ENCODE measurements around the gene STAC3. TPM values are rescaled to one million over a fixed set of nuclear protein-coding genes. Genes with fewer than 3 reads are reported as not detected.

The STAC3 gene
- total and polyA plus RNA-seq, 10 of the 15 experiments (the other 5 are each of a cell fraction or from before 2014, with no cell fraction given), result 0.49 to 9.9 (median 3.8) TPM

DNA sequence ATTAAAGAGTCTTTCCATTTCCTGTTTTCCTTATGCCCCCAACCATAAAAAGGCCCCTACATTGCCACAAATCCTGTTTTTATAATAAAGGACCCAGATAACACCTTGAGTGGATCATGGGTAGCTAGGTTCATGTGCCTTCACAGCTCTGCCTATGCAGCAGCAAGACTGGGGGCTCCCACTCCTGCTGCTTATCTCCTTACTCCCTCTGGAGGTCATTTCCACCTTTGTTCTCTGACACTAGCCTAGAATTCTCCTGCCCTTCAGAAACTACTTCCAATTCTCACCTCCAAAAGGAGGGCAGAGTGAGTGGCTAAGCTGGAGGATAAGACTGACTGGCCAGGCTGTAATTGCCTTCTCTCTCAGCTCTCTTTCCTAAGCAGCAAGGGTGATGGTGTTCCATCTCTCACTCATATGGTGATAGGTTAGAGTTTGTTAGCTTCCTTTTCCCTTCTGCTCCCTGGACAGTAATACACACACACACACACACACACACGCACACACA, 20.0 kb upstream of the STAC3 start:
- DNase-seq (ENCODE audit: low read depth, low spot score), result no peak
- H3K4me3 ChIP-seq, result no peak overlapping the region
- no TSS peak for BruUV-seq (replicated peaks)
- POLR2A ChIA-PET, result interaction anchor here (0.6 kb wide), 1 partner anchor 21 kb away, joined by 7 read pairs; no protein-coding TSS in a partner anchor
- FAIRE-seq, result no peak
- no peaks in the 10 kb centered on the region for H4K20me1 ChIP-seq (ENCODE audit: control insufficient read depth, insufficient read depth)
- in situ Hi-C loops (cut with MboI) (no loop called here), intact Hi-C loops (cut with micrococcal nuclease; ENCODE audit: unreplicated experiment) (no loop called here)
- SMC1A ChIA-PET (ENCODE audit: uncharacterized antibody, unreplicated experiment), result interaction anchor here (0.8 to 0.9 kb wide), 2 partner anchors 40 to 182 kb away, joined by 3 to 4 read pairs; no protein-coding TSS in a partner anchor
- RAD21 ChIA-PET (ENCODE audit: unreplicated experiment), result interaction anchor here (1.0 to 1.3 kb wide), 2 partner anchors 28 to 181 kb away, joined by 3 to 5 read pairs; no protein-coding TSS in a partner anchor
- H3K4me2 ChIP-seq (ENCODE audit: control insufficient read depth, insufficient read depth), result no peak overlapping the region
- H3K9me3 ChIP-seq (replicated peaks; ENCODE audit: control insufficient read depth, insufficient read depth, low read length), result no peaks in the 10 kb centered on the region
- H3K9ac ChIP-seq (ENCODE audit: control insufficient read depth, insufficient read depth, low read length), result no peak overlapping the region
- H3K79me2 ChIP-seq (ENCODE audit: control insufficient read depth, insufficient read depth, low read length), result no peaks in the 10 kb centered on the region
- peaks cover 8 to 15% of the 10 kb centered on the region in 2 experiments; a peak in 3 of 4 replicates for H3K36me3 ChIP-seq (ENCODE audit: control insufficient read depth in 2 of 2, insufficient read depth in 2 of 2, low read length in 1 of 2)
- H3K27me3 ChIP-seq (replicated peaks in 1 of 2; ENCODE audit: control insufficient read depth in 2 of 2, insufficient read depth in 2 of 2, low read length in 1 of 2), result no peaks in the 10 kb centered on the region
- no peak overlapping the region for H3K27ac ChIP-seq (ENCODE audit: control insufficient read depth, insufficient read depth)
- H2AFZ ChIP-seq (ENCODE audit: control insufficient read depth, low read depth, low read length), result no peak overlapping the region
- H3K4me1 ChIP-seq (ENCODE audit: control insufficient read depth, insufficient read depth, low read length), result no peaks in the 10 kb centered on the region
- ATAC-seq, result no peak
- WGBS (ENCODE audit: insufficient coverage, insufficient replicate concordance, low lambda C conversion rate, missing lambda C conversion rate), result 73% methylated on average over 1 of the region's 1 CpG
- CTCF ChIA-PET, result interaction anchor here (0.6 to 5.2 kb wide), 7 partner anchors 37 to 188 kb away, joined by 3 to 26 read pairs (median 4); partner anchors contain the start of gene INHBE
- TF ChIP-seq CREB1 (IDR thresholded peaks at IDR 0.05; ENCODE audit: low read depth) (no peak), HDAC6 (IDR thresholded peaks at IDR 0.05; ENCODE audit: unreplicated experiment) (no peak), JUND (IDR thresholded peaks at IDR 0.05; ENCODE audit: low read depth, low read length) (no peak), CHD2 (IDR thresholded peaks at IDR 0.05; ENCODE audit: borderline replicate concordance, low read depth, low read length) (no peak), STAT3 (IDR thresholded peaks at IDR 0.05; ENCODE audit: low read depth, low read length) (no peak), KAT2A (conservative IDR thresholded peaks at IDR 0.05; ENCODE audit: control insufficient read depth, low read depth, low read length) (no peak), MTA3 (IDR thresholded peaks at IDR 0.05; ENCODE audit: borderline replicate concordance, low read length) (no peak), NFYB (IDR thresholded peaks at IDR 0.05; ENCODE audit: insufficient read depth, low read depth, low read length) (no peak)
- TF ChIP-seq, protein P1, sequence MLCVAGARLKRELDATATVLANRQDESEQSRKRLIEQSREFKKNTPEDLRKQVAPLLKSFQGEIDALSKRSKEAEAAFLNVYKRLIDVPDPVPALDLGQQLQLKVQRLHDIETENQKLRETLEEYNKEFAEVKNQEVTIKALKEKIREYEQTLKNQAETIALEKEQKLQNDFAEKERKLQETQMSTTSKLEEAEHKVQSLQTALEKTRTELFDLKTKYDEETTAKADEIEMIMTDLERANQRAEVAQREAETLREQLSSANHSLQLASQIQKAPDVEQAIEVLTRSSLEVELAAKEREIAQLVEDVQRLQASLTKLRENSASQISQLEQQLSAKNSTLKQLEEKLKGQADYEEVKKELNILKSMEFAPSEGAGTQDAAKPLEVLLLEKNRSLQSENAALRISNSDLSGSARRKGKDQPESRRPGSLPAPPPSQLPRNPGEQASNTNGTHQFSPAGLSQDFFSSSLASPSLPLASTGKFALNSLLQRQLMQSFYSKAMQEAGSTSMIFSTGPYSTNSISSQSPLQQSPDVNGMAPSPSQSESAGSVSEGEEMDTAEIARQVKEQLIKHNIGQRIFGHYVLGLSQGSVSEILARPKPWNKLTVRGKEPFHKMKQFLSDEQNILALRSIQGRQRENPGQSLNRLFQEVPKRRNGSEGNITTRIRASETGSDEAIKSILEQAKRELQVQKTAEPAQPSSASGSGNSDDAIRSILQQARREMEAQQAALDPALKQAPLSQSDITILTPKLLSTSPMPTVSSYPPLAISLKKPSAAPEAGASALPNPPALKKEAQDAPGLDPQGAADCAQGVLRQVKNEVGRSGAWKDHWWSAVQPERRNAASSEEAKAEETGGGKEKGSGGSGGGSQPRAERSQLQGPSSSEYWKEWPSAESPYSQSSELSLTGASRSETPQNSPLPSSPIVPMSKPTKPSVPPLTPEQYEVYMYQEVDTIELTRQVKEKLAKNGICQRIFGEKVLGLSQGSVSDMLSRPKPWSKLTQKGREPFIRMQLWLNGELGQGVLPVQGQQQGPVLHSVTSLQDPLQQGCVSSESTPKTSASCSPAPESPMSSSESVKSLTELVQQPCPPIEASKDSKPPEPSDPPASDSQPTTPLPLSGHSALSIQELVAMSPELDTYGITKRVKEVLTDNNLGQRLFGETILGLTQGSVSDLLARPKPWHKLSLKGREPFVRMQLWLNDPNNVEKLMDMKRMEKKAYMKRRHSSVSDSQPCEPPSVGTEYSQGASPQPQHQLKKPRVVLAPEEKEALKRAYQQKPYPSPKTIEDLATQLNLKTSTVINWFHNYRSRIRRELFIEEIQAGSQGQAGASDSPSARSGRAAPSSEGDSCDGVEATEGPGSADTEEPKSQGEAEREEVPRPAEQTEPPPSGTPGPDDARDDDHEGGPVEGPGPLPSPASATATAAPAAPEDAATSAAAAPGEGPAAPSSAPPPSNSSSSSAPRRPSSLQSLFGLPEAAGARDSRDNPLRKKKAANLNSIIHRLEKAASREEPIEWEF (IDR thresholded peaks at IDR 0.05; ENCODE audit: insufficient replicate concordance, low read depth, low read length), result no peak
- TF ChIP-seq, protein P2, sequence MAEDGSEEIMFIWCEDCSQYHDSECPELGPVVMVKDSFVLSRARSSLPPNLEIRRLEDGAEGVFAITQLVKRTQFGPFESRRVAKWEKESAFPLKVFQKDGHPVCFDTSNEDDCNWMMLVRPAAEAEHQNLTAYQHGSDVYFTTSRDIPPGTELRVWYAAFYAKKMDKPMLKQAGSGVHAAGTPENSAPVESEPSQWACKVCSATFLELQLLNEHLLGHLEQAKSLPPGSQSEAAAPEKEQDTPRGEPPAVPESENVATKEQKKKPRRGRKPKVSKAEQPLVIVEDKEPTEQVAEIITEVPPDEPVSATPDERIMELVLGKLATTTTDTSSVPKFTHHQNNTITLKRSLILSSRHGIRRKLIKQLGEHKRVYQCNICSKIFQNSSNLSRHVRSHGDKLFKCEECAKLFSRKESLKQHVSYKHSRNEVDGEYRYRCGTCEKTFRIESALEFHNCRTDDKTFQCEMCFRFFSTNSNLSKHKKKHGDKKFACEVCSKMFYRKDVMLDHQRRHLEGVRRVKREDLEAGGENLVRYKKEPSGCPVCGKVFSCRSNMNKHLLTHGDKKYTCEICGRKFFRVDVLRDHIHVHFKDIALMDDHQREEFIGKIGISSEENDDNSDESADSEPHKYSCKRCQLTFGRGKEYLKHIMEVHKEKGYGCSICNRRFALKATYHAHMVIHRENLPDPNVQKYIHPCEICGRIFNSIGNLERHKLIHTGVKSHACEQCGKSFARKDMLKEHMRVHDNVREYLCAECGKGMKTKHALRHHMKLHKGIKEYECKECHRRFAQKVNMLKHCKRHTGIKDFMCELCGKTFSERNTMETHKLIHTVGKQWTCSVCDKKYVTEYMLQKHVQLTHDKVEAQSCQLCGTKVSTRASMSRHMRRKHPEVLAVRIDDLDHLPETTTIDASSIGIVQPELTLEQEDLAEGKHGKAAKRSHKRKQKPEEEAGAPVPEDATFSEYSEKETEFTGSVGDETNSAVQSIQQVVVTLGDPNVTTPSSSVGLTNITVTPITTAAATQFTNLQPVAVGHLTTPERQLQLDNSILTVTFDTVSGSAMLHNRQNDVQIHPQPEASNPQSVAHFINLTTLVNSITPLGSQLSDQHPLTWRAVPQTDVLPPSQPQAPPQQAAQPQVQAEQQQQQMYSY (CRISPR knock-in tag; IDR thresholded peaks at IDR 0.05), result no peak
- TF ChIP-seq, protein P3, sequence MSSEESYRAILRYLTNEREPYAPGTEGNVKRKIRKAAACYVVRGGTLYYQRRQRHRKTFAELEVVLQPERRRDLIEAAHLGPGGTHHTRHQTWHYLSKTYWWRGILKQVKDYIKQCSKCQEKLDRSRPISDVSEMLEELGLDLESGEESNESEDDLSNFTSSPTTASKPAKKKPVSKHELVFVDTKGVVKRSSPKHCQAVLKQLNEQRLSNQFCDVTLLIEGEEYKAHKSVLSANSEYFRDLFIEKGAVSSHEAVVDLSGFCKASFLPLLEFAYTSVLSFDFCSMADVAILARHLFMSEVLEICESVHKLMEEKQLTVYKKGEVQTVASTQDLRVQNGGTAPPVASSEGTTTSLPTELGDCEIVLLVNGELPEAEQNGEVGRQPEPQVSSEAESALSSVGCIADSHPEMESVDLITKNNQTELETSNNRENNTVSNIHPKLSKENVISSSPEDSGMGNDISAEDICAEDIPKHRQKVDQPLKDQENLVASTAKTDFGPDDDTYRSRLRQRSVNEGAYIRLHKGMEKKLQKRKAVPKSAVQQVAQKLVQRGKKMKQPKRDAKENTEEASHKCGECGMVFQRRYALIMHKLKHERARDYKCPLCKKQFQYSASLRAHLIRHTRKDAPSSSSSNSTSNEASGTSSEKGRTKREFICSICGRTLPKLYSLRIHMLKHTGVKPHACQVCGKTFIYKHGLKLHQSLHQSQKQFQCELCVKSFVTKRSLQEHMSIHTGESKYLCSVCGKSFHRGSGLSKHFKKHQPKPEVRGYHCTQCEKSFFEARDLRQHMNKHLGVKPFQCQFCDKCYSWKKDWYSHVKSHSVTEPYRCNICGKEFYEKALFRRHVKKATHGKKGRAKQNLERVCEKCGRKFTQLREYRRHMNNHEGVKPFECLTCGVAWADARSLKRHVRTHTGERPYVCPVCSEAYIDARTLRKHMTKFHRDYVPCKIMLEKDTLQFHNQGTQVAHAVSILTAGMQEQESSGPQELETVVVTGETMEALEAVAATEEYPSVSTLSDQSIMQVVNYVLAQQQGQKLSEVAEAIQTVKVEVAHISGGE (CRISPR knock-in tag; IDR thresholded peaks at IDR 0.05), result no peak

All from GM12878 (cell line).